Fibroblast of villous mesenchyme (primary cell): ENCODE measurements around the gene SPTBN5. TPM values are rescaled to one million over a fixed set of nuclear protein-coding genes. Genes with fewer than 3 reads are reported as not detected.

Experiments
- DNase-seq: peaks from one replicate; pipeline ENCODE4 v3.0.0-alpha.2; 2010; ENCODE audit warnings: low read depth
- H3K4me3 ChIP-seq: 2 replicates; pipeline ENCODE4 v1.5.1; 2011; ENCODE audit warnings: low read depth, mild to moderate bottlenecking, low read length
- CTCF ChIP-seq: IDR thresholded peaks from 2 replicates; pipeline ENCODE4 v1.5.1; 2012; ENCODE audit warnings: low read depth, mild to moderate bottlenecking, low read length; ENCODE audit not compliant: insufficient read depth
- total RNA-seq: library from RNA; depleted of rRNA; stranded (reverse); fragments of >200 nt; gene quantifications from 2 replicates; pipeline ENCODE4 v1.2.3, GENCODE V29; 2012

Gene SPTBN5
- total RNA-seq, 1 donor = 0.43 TPM

- TF ChIP-seq CTCF = no peak
- H3K4me3 ChIP-seq = no peak overlapping the region
- no peak for DNase-seq
Observed at GRCh38 chr15:41887161-41887560, 6.7 kb downstream of the SPTBN5 start.

GRCh38 chr15:41886741-41887140, 7.1 kb downstream of the SPTBN5 start:
- no peak overlapping the region for H3K4me3 ChIP-seq
- TF ChIP-seq CTCF = no peak
- DNase-seq = no peak

- H3K4me3 ChIP-seq = no peak overlapping the region
- no peak for DNase-seq
- TF ChIP-seq CTCF = no peak
Observed at GRCh38 chr15:41885841-41886240, 8.0 kb downstream of the SPTBN5 start.

GRCh38 chr15:41885321-41885720, 8.5 kb downstream of the SPTBN5 start:
- no peak for DNase-seq
- H3K4me3 ChIP-seq = no peak overlapping the region
- TF ChIP-seq CTCF = no peak

GRCh38 chr15:41884458-41884857, 9.4 kb downstream of the SPTBN5 start:
- no peak for DNase-seq
- no peak overlapping the region for H3K4me3 ChIP-seq
- no peak for TF ChIP-seq CTCF

DNA sequence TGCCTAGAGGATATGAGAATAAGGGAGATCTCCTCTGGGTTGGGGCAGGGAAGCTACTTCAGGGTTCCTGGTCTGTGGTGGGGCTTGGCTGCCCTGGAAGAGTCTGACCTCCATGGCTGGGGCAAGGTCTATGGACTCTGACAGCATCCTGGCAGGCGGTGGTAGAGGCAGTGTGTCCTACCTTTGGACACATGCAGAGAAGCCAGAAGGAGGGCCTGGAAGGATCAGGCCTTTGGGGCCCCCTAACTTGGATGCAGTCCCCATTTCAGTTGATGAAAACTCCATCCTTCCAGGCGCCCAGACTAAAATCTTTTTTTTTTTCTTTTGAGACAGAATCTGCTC, 10.4 kb downstream of the SPTBN5 start:
- no peak for TF ChIP-seq CTCF
- H3K4me3 ChIP-seq = no peak overlapping the region
- no peak for DNase-seq

DNA sequence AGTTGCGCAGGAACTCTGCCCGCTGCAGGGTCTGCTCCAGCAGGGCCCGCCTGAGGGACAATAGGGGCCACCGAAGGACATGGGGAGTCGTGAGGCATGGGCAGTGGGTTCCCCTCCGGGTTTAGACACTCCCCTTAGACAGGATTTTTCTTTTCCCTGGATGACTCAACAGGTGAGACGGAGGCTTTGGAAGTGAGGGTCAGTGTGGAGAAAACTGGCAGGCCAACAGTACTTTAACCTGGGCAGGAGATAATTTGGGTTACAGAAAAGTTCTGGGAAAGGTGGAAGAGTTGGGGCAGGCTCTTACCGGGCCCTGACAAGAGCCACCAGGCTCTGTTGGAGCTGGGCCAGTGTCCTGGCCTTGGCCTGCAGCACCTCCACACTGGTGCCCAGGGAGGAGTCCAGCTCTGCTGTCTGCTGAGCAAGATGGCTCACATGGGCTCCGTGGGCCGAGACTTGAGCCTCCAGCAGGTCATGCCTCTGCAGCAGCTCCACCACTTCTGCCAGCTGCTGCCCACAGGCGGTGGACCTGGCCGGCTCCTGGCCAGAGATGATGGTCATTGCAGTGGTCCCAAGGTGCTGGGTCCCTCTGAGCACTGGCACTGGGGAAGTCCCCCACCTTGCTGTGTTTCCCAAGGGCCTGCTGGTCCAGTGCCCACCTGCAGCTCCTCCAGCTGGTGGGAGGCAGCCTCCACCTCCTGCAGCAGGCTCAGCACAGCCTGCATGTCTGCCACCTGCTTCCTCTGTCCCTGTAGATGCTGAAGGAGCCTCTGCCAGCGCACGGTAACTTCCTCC, 11.0 kb downstream of the SPTBN5 start:
- DNase-seq = no peak
- H3K4me3 ChIP-seq = no peak overlapping the region
- TF ChIP-seq CTCF = no peak
